Measurements from ENCODE around the gene CLDN24.

GRCh38 chr4:183370786-183371185 is 48.6 kb upstream of the CLDN24 start:
- TF ChIP-seq CTCF (IDR thresholded peaks at IDR 0.05; ENCODE audit: low read length) (no peak), EZH2 (IDR thresholded peaks at IDR 0.05; ENCODE audit: borderline replicate concordance, low read length) (no peak)

Data from OCI-LY1 (cell line).